Nephron (organoid): Measurements from ENCODE around the gene DAZL.
"Not testable (repeated sequence)": the region's sequence is repeated elsewhere in the genome, so short reads cannot be mapped to it uniquely, and the experiment has no call there.

Experiments
- H3K27ac Mint-ChIP-seq, 3 experiments: 2 replicates each; pipeline ENCODE4 v1.8.0; 2020; ENCODE audit warnings: mixed read lengths in 3 of 3, mild to moderate bottlenecking in 2 of 3, moderate library complexity in 1 of 3
- H3K27me3 Mint-ChIP-seq: 2 replicates; pipeline ENCODE4 v1.8.0; 2021; ENCODE audit warnings: low read depth, mild to moderate bottlenecking, moderate library complexity, mixed read lengths
- H3K36me3 Mint-ChIP-seq: 2 replicates; pipeline ENCODE4 v1.8.0; 2020; ENCODE audit warnings: low read depth, mixed read lengths
- H3K4me1 Mint-ChIP-seq: 2 replicates; pipeline ENCODE4 v1.8.0; 2020; ENCODE audit warnings: mixed read lengths
- H3K4me3 Mint-ChIP-seq, 3 experiments: 2 replicates each; pipeline ENCODE4 v1.8.0; 2020; ENCODE audit warnings: mild to moderate bottlenecking in 3 of 3, mixed read lengths in 3 of 3, moderate library complexity in 2 of 3
- H3K9me3 Mint-ChIP-seq: 2 replicates; pipeline ENCODE4 v1.8.0; 2020; ENCODE audit warnings: mixed read lengths
- CTCF ChIP-seq, 3 experiments: fragments of 200-600 bp; sonication (generic); IDR thresholded peaks; one replicate each; pipeline ENCODE4 v1.5.0; 2021; ENCODE audit warnings: antibody characterized with exemption in 3 of 3; ENCODE audit not compliant: unreplicated experiment in 3 of 3

DAZL gene

GRCh38 chr3:16632395-16632794 lies 27.2 kb upstream of the DAZL start:
- Mint-ChIP-seq H3K27ac (no peak overlapping the region), H3K27me3 (peaks cover 4% of the 10 kb centered on the region), H3K9me3 (no peaks in the 10 kb centered on the region), H3K4me3 (no peak overlapping the region), H3K36me3 (no peaks in the 10 kb centered on the region), H3K4me1 (no peaks in the 10 kb centered on the region)
- TF ChIP-seq CTCF (IDR thresholded peaks at IDR 0.05; ENCODE audit: unreplicated experiment in 3 of 3): no peak

- H3K27ac Mint-ChIP-seq: no peak overlapping the region
- peaks cover 15% of the 10 kb centered on the region for H3K9me3 Mint-ChIP-seq
- no peaks in the 10 kb centered on the region for H3K36me3 Mint-ChIP-seq
- TF ChIP-seq CTCF (IDR thresholded peaks at IDR 0.05; ENCODE audit: unreplicated experiment in 3 of 3): no peak
- H3K4me3 Mint-ChIP-seq: no peak overlapping the region
- H3K27me3 Mint-ChIP-seq: no peaks in the 10 kb centered on the region
- no peaks in the 10 kb centered on the region for H3K4me1 Mint-ChIP-seq
Measured at GRCh38 chr3:16618721-16619120, 13.5 kb upstream of the DAZL start.

GRCh38 chr3:16617155-16617554 lies 11.9 kb upstream of the DAZL start:
- not testable (repeated sequence) for H3K27ac Mint-ChIP-seq, H3K27me3 Mint-ChIP-seq

GRCh38 chr3:16616083-16616482 lies 10.9 kb upstream of the DAZL start:
- no peaks in the 10 kb centered on the region for H3K27me3 Mint-ChIP-seq
- H3K9me3 Mint-ChIP-seq: peaks cover 13% of the 10 kb centered on the region
- no peak for TF ChIP-seq CTCF (IDR thresholded peaks at IDR 0.05; ENCODE audit: unreplicated experiment in 3 of 3)
- no peaks in the 10 kb centered on the region for H3K36me3 Mint-ChIP-seq
- H3K4me1 Mint-ChIP-seq: no peaks in the 10 kb centered on the region
- no peak overlapping the region for H3K27ac Mint-ChIP-seq
- H3K4me3 Mint-ChIP-seq: no peak overlapping the region

More at GRCh38 chr3:16617155-16617554, 11.9 kb upstream of the DAZL start:
- H3K9me3 Mint-ChIP-seq: peaks cover 13% of the 10 kb centered on the region
- H3K4me3 Mint-ChIP-seq, H3K36me3 Mint-ChIP-seq, H3K4me1 Mint-ChIP-seq: not testable (repeated sequence)

- no peak overlapping the region for H3K4me3 Mint-ChIP-seq
Measured at GRCh38 chr3:16614033-16615031, 9.1 kb upstream of the DAZL start.

More at GRCh38 chr3:16614033-16615031, 9.1 kb upstream of the DAZL start:
- Mint-ChIP-seq H3K27me3 (no peaks in the 10 kb centered on the region), H3K4me1 (no peaks in the 10 kb centered on the region), H3K27ac (no peak overlapping the region), H3K9me3 (peaks cover 13% of the 10 kb centered on the region), H3K36me3 (no peaks in the 10 kb centered on the region)
- TF ChIP-seq CTCF (IDR thresholded peaks at IDR 0.05; ENCODE audit: unreplicated experiment in 3 of 3): no peak
